Lung (tissue), 12 donors: ENCODE measurements around the gene ACTN1. TPM values are rescaled to one million over a fixed set of nuclear protein-coding genes. Genes with fewer than 3 reads are reported as not detected.

Experiments used
- ATAC-seq: fragments of 200-7000 bp; cut with Tn5 transposase; one replicate; pipeline ENCODE4 v1.9.1; 2020; ENCODE audit warnings: moderate number of reproducible peaks; ENCODE audit not compliant: insufficient read depth, low FRiP score
- DNase-seq, 3 donors: peaks; one replicate each; pipeline ENCODE4 v3.0.0-alpha.2; 2013 to 2017
- H3K27ac ChIP-seq, 2 donors: one replicate each; pipeline ENCODE4 v1.5.1; 2013; ENCODE audit warnings: mild to moderate bottlenecking in 2 of 2, moderate library complexity in 2 of 2, control low read depth in 1 of 2, inconsistent platforms in 1 of 2, low read depth in 1 of 2, low read length in 1 of 2
- H3K27me3 ChIP-seq, 3 donors: one replicate each; pipeline ENCODE4 v1.5.1; 2013; ENCODE audit warnings: low read length in 2 of 3; ENCODE audit not compliant: control insufficient read depth in 3 of 3, insufficient read depth in 3 of 3
- H3K36me3 ChIP-seq, 4 donors: one replicate each; pipeline ENCODE4 v1.5.1; 2013; ENCODE audit warnings: low read length in 4 of 4, mild to moderate bottlenecking in 1 of 4, moderate library complexity in 1 of 4; ENCODE audit not compliant: control insufficient read depth in 4 of 4, insufficient read depth in 4 of 4
- H3K4me1 ChIP-seq, 5 donors: one replicate each; pipeline ENCODE4 v1.5.1; 2013; ENCODE audit warnings: low read length in 5 of 5, mild to moderate bottlenecking in 2 of 5, moderate library complexity in 1 of 5; ENCODE audit not compliant: control insufficient read depth in 5 of 5, insufficient read depth in 5 of 5
- H3K4me3 ChIP-seq: one replicate; pipeline ENCODE4 v1.5.1; 2013; ENCODE audit warnings: mild to moderate bottlenecking, control low read depth, moderate library complexity
- H3K9ac ChIP-seq, 2 donors: one replicate each; pipeline ENCODE4 v1.5.1; 2013; ENCODE audit warnings: low read length in 2 of 2, control low read depth in 1 of 2; ENCODE audit not compliant: insufficient read depth in 1 of 2
- H3K9me3 ChIP-seq, 4 donors: one replicate each; pipeline ENCODE4 v1.5.1; 2013; ENCODE audit warnings: low read length in 3 of 4, mild to moderate bottlenecking in 1 of 4, moderate library complexity in 1 of 4; ENCODE audit not compliant: control insufficient read depth in 4 of 4, insufficient read depth in 3 of 4
- WGBS, 2 donors: extraction: QIAGEN DNeasy Blood & Tissue Kit; methylation state at CpG; one replicate each; pipeline ENCODE4 v1.1.7; 2013; 5-methylcytosine and 5-hydroxymethylcytosine counted together
- polyA plus RNA-seq, 2 donors: library from polyadenylated mRNA; stranded (reverse); fragments of 200-250 nt; gene quantifications; one replicate each; pipeline ENCODE4 v1.2.1, GENCODE V29; 2013
- total RNA-seq, 2 donors: library from RNA; depleted of rRNA in 1 of 2; stranded (reverse); fragments of >200 nt in 1 of 2; gene quantifications; one replicate each; pipeline ENCODE4 v1.2.1, GENCODE V29; 2014 to 2021
- TF ChIP-seq, protein P1 (sequence below): IDR thresholded peaks from 2 replicates; pipeline ENCODE4 v1.5.1; 2012; ENCODE audit warnings: mild to moderate bottlenecking; ENCODE audit errors: control extremely low read depth, extremely low read depth
- donor health status: control.
- donor health status: control.
- donor health status: Bipolar disorder and iron deficiency.
- donor health status: healthy.
- donor health status: DM: yes; HTN: yes; CAD: no.

The ACTN1 gene
- total and polyA plus RNA-seq, 4 donors, result 40.9 to 168 (median 117) TPM

DNA sequence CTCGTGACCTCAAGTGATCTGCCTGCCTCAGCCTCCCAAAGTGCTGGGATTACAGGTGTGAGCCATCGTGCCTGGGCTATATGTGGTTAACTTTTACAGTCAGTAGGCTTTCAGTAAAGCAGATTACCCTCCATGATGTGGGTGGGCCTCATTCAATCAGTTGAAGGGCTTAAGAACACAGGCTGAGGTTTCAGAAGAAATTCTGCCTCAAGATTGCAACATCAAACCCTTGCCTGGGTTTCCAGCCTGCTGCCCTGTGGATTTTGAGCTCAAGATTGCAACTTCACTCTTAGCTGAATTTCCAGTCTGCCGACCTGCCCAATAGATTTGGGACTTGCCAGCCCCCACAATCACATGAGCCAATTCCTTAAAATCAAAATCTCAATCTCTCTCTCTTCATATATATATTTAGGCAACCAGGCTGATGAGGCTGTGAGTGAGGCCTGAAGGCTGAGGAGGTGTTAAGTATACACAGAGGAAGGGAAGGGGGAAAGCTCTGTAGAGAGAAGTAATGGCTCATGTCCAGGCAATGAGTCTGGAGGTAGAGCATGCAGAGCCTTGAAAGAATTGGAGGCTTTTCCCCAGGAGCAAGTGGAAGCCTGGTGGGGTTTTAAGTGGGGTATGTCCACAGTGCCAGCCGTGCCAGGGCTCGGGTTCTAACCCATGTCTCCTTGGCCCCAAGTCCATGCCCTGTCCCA lies 33.3 kb upstream of the ACTN1 start:
- Histone ChIP-seq H3K9me3 (peaks cover 0 to 1% (median 0%) of the 10 kb centered on the region in 4 donors), H3K27ac (peak overlapping the region in 1 of 2 donors; percentile 31), H3K4me1 (peaks cover 0 to 32% (median 11%) of the 10 kb centered on the region in 5 donors), H3K27me3 (no peaks in the 10 kb centered on the region), H3K36me3 (no peaks in the 10 kb centered on the region), H3K9ac (no peak overlapping the region), H3K4me3 (no peak overlapping the region)
- WGBS, 2 donors, result 81 to 83% methylated on average over 5 of the region's 5 CpGs
- TF ChIP-seq, protein P1, sequence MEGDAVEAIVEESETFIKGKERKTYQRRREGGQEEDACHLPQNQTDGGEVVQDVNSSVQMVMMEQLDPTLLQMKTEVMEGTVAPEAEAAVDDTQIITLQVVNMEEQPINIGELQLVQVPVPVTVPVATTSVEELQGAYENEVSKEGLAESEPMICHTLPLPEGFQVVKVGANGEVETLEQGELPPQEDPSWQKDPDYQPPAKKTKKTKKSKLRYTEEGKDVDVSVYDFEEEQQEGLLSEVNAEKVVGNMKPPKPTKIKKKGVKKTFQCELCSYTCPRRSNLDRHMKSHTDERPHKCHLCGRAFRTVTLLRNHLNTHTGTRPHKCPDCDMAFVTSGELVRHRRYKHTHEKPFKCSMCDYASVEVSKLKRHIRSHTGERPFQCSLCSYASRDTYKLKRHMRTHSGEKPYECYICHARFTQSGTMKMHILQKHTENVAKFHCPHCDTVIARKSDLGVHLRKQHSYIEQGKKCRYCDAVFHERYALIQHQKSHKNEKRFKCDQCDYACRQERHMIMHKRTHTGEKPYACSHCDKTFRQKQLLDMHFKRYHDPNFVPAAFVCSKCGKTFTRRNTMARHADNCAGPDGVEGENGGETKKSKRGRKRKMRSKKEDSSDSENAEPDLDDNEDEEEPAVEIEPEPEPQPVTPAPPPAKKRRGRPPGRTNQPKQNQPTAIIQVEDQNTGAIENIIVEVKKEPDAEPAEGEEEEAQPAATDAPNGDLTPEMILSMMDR, result no peak
- peak in 2 of 3 donors; percentile 49 to 64 for DNase-seq
- ATAC-seq, result no peak

DNA sequence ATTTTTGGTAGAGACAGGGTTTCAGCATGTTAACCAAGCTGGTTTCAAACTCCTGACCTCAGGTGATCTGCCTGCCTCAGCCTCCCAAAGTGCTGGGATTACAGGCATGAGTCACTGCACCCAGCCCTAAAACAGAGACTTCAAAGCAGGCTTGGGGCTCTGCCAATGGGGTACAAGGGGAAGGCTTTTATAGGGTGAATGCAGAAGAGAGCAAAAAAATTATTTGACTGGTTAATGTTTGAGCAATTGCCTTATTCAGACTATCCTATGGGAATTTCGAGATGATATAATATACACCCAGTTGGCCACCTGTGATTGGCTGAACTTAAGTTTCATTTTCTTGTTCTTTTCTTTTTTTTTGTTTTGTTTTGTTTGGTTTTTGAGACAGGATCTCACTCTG lies 31.5 kb upstream of the ACTN1 start:
- DNase-seq (no peak), ATAC-seq (no peak)
- 94% methylated on average over 1 of the region's 1 CpG for WGBS, 2 donors
- no peak overlapping the region for H3K9ac ChIP-seq
- H3K9me3 ChIP-seq, result peaks cover 0 to 1% (median 0%) of the 10 kb centered on the region in 4 donors
- H3K4me1 ChIP-seq, result peaks cover 0 to 32% (median 11%) of the 10 kb centered on the region in 5 donors
- TF ChIP-seq, protein P1, result no peak
- no peaks in the 10 kb centered on the region for H3K36me3 ChIP-seq
- H3K4me3 ChIP-seq, result no peak overlapping the region
- H3K27me3 ChIP-seq, result no peaks in the 10 kb centered on the region
- H3K27ac ChIP-seq, result no peak overlapping the region

DNA sequence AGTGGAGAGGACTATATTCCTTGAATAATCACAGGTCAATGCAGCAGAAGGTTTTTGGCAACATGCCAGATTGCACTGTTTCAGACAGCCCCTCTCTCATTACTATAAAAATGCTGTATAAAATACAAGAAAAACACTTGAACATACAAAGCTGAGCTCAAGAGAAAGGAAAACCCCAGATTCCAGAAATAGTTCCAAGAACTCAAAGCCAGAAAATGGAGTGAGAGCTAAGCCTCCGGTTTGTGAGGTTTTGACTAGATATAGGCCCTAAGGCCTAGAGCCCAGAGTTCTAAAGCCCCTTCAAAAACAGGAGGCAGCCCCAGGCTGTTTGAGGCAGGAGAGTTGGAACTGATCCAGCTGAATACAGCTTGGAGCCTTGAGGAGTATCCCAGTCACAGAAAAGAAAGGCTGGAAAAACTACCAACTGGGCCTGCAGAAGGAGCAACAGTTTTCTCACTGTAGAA lies 29.4 kb upstream of the ACTN1 start:
- peaks cover 0 to 1% (median 0%) of the 10 kb centered on the region in 4 donors for H3K9me3 ChIP-seq
- TF ChIP-seq, protein P1, result no peak
- H3K27ac ChIP-seq, result peak overlapping the region in 1 of 2 donors; percentile 41
- WGBS, 2 donors, result 57 to 86% methylated on average over 1 of the region's 1 CpG
- peak; percentile 59 to 84 (median 76) for DNase-seq
- H3K4me3 ChIP-seq, result no peak overlapping the region
- peaks cover 0 to 16% (median 3%) of the 10 kb centered on the region in 5 donors for H3K4me1 ChIP-seq
- H3K36me3 ChIP-seq, result no peaks in the 10 kb centered on the region
- ATAC-seq, result no peak
- H3K9ac ChIP-seq, result peak overlapping the region in 1 of 2 donors; percentile 47
- H3K27me3 ChIP-seq, result no peaks in the 10 kb centered on the region
